Progenitor cell of endocrine pancreas (in vitro differentiated cells): Measurements from ENCODE around the gene DAZAP1. TPM values are rescaled to one million over a fixed set of nuclear protein-coding genes. Genes with fewer than 3 reads are reported as not detected.

Source experiments
- DNase-seq: peaks from one replicate; pipeline ENCODE4 v3.0.0; 2021; ENCODE audit warnings: low spot score; ENCODE audit not compliant: unreplicated experiment
- H3K27ac Mint-ChIP-seq: 2 replicates; pipeline ENCODE4 v1.8.0; 2021; ENCODE audit warnings: mild to moderate bottlenecking, moderate library complexity, mixed read lengths
- H3K27me3 Mint-ChIP-seq: 2 replicates; pipeline ENCODE4 v1.8.0; 2021; ENCODE audit warnings: mixed read lengths
- H3K36me3 Mint-ChIP-seq: 2 replicates; pipeline ENCODE4 v1.8.0; 2022; ENCODE audit warnings: mixed read lengths; ENCODE audit not compliant: insufficient read depth
- H3K4me1 Mint-ChIP-seq: 2 replicates; pipeline ENCODE4 v1.8.0; 2021; ENCODE audit warnings: low read depth, mixed read lengths
- H3K4me3 Mint-ChIP-seq: 2 replicates; pipeline ENCODE4 v1.8.0; 2021; ENCODE audit warnings: low read depth, mild to moderate bottlenecking, moderate library complexity, mixed read lengths
- H3K9me3 Mint-ChIP-seq: 2 replicates; pipeline ENCODE4 v1.8.0; 2021; ENCODE audit warnings: low read depth, mixed read lengths
- total RNA-seq: library from RNA; stranded (reverse); gene quantifications from 2 replicates; pipeline ENCODE4 v1.2.1, GENCODE V29; 2021
- TF ChIP-seq, protein P1 (sequence below): fragments of 200-600 bp; sonication (generic); IDR thresholded peaks from one replicate; pipeline ENCODE4 v1.5.0; 2021; ENCODE audit warnings: antibody characterized with exemption, mild to moderate bottlenecking; ENCODE audit not compliant: unreplicated experiment

Gene DAZAP1
- total RNA-seq, 1 donor from 2014 or later = 131 TPM

DNA sequence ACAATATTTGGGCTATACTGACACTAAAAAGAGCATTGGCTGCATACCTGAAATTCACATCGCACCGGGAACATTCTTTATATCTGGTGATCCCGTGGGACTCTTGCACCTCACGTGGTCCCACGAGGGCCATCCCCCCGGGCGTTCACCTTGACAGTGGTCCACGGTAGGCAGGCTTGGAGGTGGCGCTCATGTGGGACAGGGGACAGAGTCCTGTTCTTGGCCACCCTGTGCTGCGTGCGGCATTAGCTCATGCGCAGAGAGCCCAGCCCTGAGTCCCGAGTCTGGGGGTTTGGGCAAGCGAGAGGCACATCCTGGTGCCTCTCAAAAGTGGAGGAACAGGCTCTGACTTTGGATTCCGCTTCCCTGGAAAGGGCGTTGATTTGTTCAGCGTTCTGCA, 13.5 kb upstream of the DAZAP1 start:
- Mint-ChIP-seq H3K4me3 (no peak overlapping the region), H3K36me3 (peaks cover 13% of the 10 kb centered on the region), H3K9me3 (no peaks in the 10 kb centered on the region), H3K4me1 (no peaks in the 10 kb centered on the region), H3K27me3 (no peaks in the 10 kb centered on the region), H3K27ac (no peak overlapping the region)
- DNase-seq = no peak
- TF ChIP-seq, protein P1, sequence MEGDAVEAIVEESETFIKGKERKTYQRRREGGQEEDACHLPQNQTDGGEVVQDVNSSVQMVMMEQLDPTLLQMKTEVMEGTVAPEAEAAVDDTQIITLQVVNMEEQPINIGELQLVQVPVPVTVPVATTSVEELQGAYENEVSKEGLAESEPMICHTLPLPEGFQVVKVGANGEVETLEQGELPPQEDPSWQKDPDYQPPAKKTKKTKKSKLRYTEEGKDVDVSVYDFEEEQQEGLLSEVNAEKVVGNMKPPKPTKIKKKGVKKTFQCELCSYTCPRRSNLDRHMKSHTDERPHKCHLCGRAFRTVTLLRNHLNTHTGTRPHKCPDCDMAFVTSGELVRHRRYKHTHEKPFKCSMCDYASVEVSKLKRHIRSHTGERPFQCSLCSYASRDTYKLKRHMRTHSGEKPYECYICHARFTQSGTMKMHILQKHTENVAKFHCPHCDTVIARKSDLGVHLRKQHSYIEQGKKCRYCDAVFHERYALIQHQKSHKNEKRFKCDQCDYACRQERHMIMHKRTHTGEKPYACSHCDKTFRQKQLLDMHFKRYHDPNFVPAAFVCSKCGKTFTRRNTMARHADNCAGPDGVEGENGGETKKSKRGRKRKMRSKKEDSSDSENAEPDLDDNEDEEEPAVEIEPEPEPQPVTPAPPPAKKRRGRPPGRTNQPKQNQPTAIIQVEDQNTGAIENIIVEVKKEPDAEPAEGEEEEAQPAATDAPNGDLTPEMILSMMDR = no peak

DNA sequence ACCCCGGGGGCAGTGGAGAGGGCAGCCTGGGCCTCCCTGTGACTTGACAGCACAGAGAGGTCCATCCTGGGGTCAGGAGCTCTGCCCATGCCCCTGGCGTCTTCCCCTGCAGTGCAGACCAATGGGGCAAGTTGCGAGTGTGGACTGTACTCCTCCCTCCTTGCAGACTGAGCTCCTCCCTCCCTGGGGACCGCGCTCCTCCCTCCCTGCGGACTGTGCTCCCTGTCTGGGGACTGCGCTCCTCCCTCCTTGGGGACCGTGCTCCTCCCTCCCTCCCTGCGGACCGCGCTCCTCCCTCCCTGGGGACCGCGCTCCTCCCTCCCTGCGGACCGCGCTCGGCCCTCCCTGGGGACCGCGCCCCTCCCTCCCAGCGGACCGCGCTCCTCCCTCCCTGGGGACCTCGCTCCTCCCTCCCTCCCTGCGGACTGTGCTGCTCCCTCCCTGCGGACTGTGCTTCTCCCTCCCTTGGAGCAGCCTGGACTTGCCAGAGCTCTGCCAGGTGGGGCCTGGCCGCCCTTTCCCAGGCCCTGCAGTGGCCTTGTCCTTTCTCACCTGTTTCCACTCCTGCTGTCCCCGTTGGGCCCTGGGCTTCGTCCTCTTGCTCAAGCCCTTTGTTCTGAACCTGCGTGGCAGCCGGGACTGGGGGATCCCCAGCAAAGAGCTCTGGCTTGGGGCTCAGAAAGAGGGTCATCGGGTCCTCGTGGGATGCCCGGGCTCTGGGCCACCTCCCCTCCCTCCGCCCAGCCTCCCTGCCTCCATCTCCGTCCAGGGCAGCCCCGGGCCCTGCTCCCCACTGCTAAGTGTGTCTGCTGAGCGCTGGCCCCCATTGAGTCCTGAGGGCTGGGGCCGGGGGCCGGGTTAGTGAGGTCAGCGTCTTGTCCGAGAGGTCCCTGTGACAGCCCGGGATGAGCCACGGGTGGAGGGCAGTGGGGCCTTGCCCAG, 12.9 kb upstream of the DAZAP1 start:
- Mint-ChIP-seq H3K9me3 (no peaks in the 10 kb centered on the region), H3K27ac (no peak overlapping the region), H3K27me3 (no peaks in the 10 kb centered on the region), H3K4me1 (no peaks in the 10 kb centered on the region), H3K4me3 (no peak overlapping the region), H3K36me3 (peaks cover 8% of the 10 kb centered on the region)
- DNase-seq = no peak
- TF ChIP-seq, protein P1 = no peak

DNA sequence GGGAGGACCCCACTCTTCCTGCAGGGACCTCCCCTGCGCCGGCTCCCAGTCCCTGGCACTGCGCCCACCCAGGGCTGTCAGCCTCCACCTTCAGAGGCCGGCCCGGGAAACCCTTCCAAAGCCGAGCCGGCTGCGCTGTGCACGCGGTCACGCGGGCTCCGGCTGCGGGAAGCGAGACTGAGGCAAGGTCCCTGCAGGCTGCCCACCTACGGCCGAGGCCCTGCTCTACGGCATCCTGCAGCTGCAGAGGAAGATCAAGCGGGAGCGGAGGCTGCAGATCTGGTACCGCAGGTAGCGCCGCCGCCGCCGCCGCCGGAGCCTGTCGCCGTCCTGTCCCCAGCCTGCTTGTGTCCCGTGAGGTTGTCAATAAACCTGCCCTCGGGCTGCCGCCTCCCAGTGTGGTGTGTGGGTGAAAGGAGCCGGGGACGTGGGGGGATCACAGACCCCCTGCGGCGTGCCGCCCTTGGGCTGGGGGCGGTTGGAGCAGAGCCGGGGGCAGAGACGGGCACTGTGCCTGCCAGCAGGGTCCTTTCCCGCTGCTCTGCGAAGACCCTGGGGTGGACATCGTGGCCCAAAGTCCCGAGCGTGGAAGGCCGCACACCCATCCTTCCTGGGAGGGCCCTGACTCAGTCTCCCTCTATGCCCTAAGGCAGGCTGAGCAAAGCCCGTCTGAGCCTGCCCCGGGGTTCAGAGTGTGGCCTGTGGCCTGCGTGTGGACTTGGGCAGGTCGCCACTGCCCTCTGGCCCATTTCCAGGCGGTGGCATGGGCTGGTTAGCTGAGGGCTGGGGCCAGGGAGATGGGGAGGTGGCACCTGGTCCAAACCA, 12.0 kb upstream of the DAZAP1 start:
- H3K27ac Mint-ChIP-seq = no peak overlapping the region
- peaks cover 6% of the 10 kb centered on the region for H3K36me3 Mint-ChIP-seq
- no peak for DNase-seq
- no peaks in the 10 kb centered on the region for H3K27me3 Mint-ChIP-seq
- H3K4me3 Mint-ChIP-seq = no peak overlapping the region
- no peaks in the 10 kb centered on the region for H3K9me3 Mint-ChIP-seq
- TF ChIP-seq, protein P1 = no peak
- no peaks in the 10 kb centered on the region for H3K4me1 Mint-ChIP-seq

DNA sequence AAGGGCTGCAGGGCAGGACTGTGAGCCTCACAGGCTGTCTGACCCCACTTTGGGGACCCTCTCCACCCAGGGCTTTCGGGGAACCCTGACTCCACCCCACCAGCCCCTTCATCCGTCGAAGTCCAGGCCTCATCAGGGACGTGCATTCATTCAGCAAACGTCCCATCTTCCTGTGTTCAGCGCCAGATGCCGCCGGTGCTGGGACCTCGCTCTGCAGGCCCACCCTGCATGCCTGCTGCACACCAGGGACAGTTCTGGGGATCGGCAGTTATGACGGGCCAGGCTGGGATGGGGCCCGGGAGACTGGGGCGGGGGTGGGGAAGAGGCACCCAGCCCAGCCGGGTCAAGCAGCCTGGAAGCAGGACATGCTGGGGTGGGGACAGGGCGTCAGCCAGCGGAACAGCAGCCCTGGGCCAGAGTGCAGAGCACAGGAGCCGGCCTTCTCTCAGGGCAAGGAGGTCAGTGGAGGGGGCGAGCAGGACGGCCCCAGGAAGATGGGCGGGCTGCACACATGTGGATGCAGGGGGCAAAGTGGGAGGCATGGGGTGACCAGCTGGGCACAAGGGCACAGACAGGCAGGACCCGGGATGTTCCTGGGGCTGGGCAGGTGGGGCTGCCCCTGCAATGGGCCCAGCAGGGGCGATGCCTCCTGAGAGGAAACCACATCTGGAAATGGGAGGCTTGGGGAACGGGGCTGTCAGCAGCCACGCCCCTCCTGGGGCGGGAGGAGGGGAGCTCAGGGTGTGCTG, 11.2 kb upstream of the DAZAP1 start:
- TF ChIP-seq, protein P1 = no peak
- Mint-ChIP-seq H3K27me3 (no peaks in the 10 kb centered on the region), H3K4me3 (no peak overlapping the region), H3K9me3 (no peaks in the 10 kb centered on the region), H3K4me1 (no peaks in the 10 kb centered on the region), H3K36me3 (peaks cover 5% of the 10 kb centered on the region), H3K27ac (no peak overlapping the region)
- no peak for DNase-seq
